Neutrophil (primary cell): Measurements from ENCODE around the gene RAMP3.

Experiments
- H3K27ac ChIP-seq: fragments of 200-600 bp; sonication (generic); 2 replicates; pipeline ENCODE4 v1.5.1; 2016; ENCODE audit warnings: mild to moderate bottlenecking, moderate library complexity
- H3K27me3 ChIP-seq: fragments of 200-600 bp; sonication (generic); 2 replicates; pipeline ENCODE4 v1.6.0; 2016; ENCODE audit warnings: mild to moderate bottlenecking
- H3K36me3 ChIP-seq: fragments of 200-600 bp; sonication (generic); 2 replicates; pipeline ENCODE4 v1.5.1; 2017
- H3K4me1 ChIP-seq, 2 experiments: fragments of 200-600 bp in 1 of 2; sonication (generic) in 1 of 2; 1 replicate in 1 of 2; 2 replicates in 1 of 2; pipeline versions ENCODE4 v1.5.1 to v1.6.1; 2013 to 2016; ENCODE audit warnings: low read depth in 1 of 2, low read length in 1 of 2, mild to moderate bottlenecking in 1 of 2, moderate library complexity in 1 of 2; ENCODE audit not compliant: control insufficient read depth in 1 of 2, insufficient read depth in 1 of 2
- H3K4me3 ChIP-seq, 2 experiments: fragments of 200-600 bp in 1 of 2; sonication (generic) in 1 of 2; 1 replicate in 1 of 2; 2 replicates in 1 of 2; pipeline ENCODE4 v1.5.1; 2013 to 2016; ENCODE audit warnings: low read depth in 1 of 2, low read length in 1 of 2, mild to moderate bottlenecking in 1 of 2, moderate library complexity in 1 of 2
- H3K9me3 ChIP-seq: fragments of 200-600 bp; sonication (generic); 2 replicates; pipeline ENCODE4 v1.5.1; 2016
- CTCF ChIP-seq: fragments of 200-600 bp; sonication (generic); IDR thresholded peaks from 2 replicates; pipeline ENCODE4 v1.5.1; 2016; ENCODE audit warnings: antibody characterized with exemption

RAMP3 gene

GRCh38 chr7:45143616-45144015 lies 14.0 kb upstream of the RAMP3 start:
- H3K9me3 ChIP-seq, result no peaks in the 10 kb centered on the region
- H3K4me3 ChIP-seq, result no peak overlapping the region
- no peaks in the 10 kb centered on the region for H3K4me1 ChIP-seq
- H3K27me3 ChIP-seq, result no peaks in the 10 kb centered on the region
- no peaks in the 10 kb centered on the region for H3K36me3 ChIP-seq
- no peak overlapping the region for H3K27ac ChIP-seq
- no peak for TF ChIP-seq CTCF

GRCh38 chr7:45145881-45146280 lies 11.7 kb upstream of the RAMP3 start:
- no peak for TF ChIP-seq CTCF
- no peak overlapping the region for H3K4me3 ChIP-seq
- no peaks in the 10 kb centered on the region for H3K36me3 ChIP-seq
- H3K27ac ChIP-seq, result no peak overlapping the region
- H3K9me3 ChIP-seq, result no peaks in the 10 kb centered on the region
- no peaks in the 10 kb centered on the region for H3K27me3 ChIP-seq
- H3K4me1 ChIP-seq, result no peaks in the 10 kb centered on the region

- H3K4me3 ChIP-seq, result no peak overlapping the region
- no peak overlapping the region for H3K27ac ChIP-seq
- H3K27me3 ChIP-seq, result no peaks in the 10 kb centered on the region
- no peaks in the 10 kb centered on the region for H3K9me3 ChIP-seq
- no peaks in the 10 kb centered on the region for H3K4me1 ChIP-seq
- no peaks in the 10 kb centered on the region for H3K36me3 ChIP-seq
- no peak for TF ChIP-seq CTCF
These were observed 10.8 kb upstream of the RAMP3 start for GRCh38 chr7:45146531-45147379.

- Histone ChIP-seq H3K9me3 (no peaks in the 10 kb centered on the region), H3K27ac (no peak overlapping the region), H3K27me3 (no peaks in the 10 kb centered on the region), H3K4me3 (no peak overlapping the region), H3K4me1 (no peaks in the 10 kb centered on the region), H3K36me3 (no peaks in the 10 kb centered on the region)
- no peak for TF ChIP-seq CTCF
These were observed 9.5 kb upstream of the RAMP3 start for GRCh38 chr7:45147858-45148652.

GRCh38 chr7:45148653-45148973 lies 9.0 kb upstream of the RAMP3 start:
- Histone ChIP-seq H3K9me3 (no peaks in the 10 kb centered on the region), H3K27ac (no peak overlapping the region), H3K36me3 (no peaks in the 10 kb centered on the region), H3K4me1 (no peaks in the 10 kb centered on the region), H3K27me3 (no peaks in the 10 kb centered on the region), H3K4me3 (no peak overlapping the region)
- no peak for TF ChIP-seq CTCF
